ENCODE measurements around the gene WDR82.

- TF ChIP-seq CTCF (IDR thresholded peaks at IDR 0.05) (no peak), EZH2 (IDR thresholded peaks at IDR 0.05) (no peak), EZH2phosphoT487 (IDR thresholded peaks at IDR 0.05) (no peak)
Measured at GRCh38 chr3:52319921-52320595, 41.6 kb upstream of the WDR82 start.

Measured in neural progenitor cell (in vitro differentiated cells).